A673 (cell line): ENCODE data around the gene PLCXD3. TPM values are rescaled to one million over a fixed set of nuclear protein-coding genes. Genes with fewer than 3 reads are reported as not detected.

Source experiments
- BruUV-seq: library from RNA; stranded (reverse); fragments of 400-500 nt; replicated peaks from 2 replicates; lab custom pipeline; 2021; lab: Mats Ljungman, UMichigan
- CTCF ChIA-PET: fragments of 300-600 bp; sonication (Branson Sonifier 250); formaldehyde crosslinking; loops from one replicate; lab custom pipeline; 2022; ENCODE audit warnings: antibody characterized with exemption; lab: Charles Lee
- POLR2A ChIA-PET: fragments of 300-600 bp; sonication (Branson Sonifier 250); formaldehyde crosslinking; loops from one replicate; lab custom pipeline; 2022; ENCODE audit warnings: antibody characterized with exemption; ENCODE audit not compliant: low non-redundant PET; lab: Charles Lee
- DNase-seq: peaks from one replicate; pipeline ENCODE4 v3.0.0-alpha.2; 2015; ENCODE audit warnings: low spot score
- H3K27ac ChIP-seq: fragments of 200-600 bp; sonication (generic); 2 replicates; pipeline ENCODE4 v1.5.1; 2016; ENCODE audit warnings: mixed run types, low read depth, mild to moderate bottlenecking, mixed read lengths, antibody characterized with exemption, low read length; ENCODE audit not compliant: poor library complexity, severe bottlenecking
- H3K27me3 ChIP-seq: fragments of 200-600 bp; sonication (generic); replicated peaks from 2 replicates; pipeline ENCODE4 v1.6.1; 2017; ENCODE audit warnings: mixed run types, low read depth, mild to moderate bottlenecking, mixed read lengths, antibody characterized with exemption, low read length; ENCODE audit not compliant: insufficient read depth, poor library complexity
- H3K36me3 ChIP-seq: fragments of 200-600 bp; sonication (generic); 2 replicates; pipeline ENCODE4 v1.6.1; 2016; ENCODE audit warnings: mixed run types, mild to moderate bottlenecking, mixed read lengths, antibody characterized with exemption, low read length; ENCODE audit not compliant: insufficient read depth, poor library complexity, severe bottlenecking
- H3K4me1 ChIP-seq: fragments of 200-600 bp; sonication (generic); 2 replicates; pipeline ENCODE4 v1.6.1; 2017; ENCODE audit warnings: mixed run types, mild to moderate bottlenecking, mixed read lengths, antibody characterized with exemption, low read length; ENCODE audit not compliant: insufficient read depth, poor library complexity, severe bottlenecking
- H3K4me3 ChIP-seq: fragments of 200-600 bp; sonication (generic); 2 replicates; pipeline ENCODE4 v1.5.1; 2016; ENCODE audit warnings: low read depth, mixed run types, mild to moderate bottlenecking, mixed read lengths, low read length; ENCODE audit not compliant: poor library complexity, severe bottlenecking
- H3K9me3 ChIP-seq: fragments of 200-600 bp; sonication (generic); 2 replicates; pipeline ENCODE4 v1.6.1; 2016; ENCODE audit warnings: mixed run types, low read depth, mild to moderate bottlenecking, mixed read lengths, antibody characterized with exemption, low read length; ENCODE audit not compliant: poor library complexity, severe bottlenecking
- EZH2 ChIP-seq: fragments of 200-600 bp; sonication (generic); IDR thresholded peaks from 2 replicates; pipeline ENCODE4 v1.6.1; 2017; ENCODE audit warnings: borderline replicate concordance, low read depth, mild to moderate bottlenecking, mixed read lengths, antibody characterized with exemption, low read length; ENCODE audit not compliant: poor library complexity, severe bottlenecking
- intact Hi-C: fragments of 100-400 bp; cut with micrococcal nuclease; formaldehyde crosslinking; loops from one replicate; pipeline ENCODE4 v1.10.0; 2022; ENCODE audit not compliant: unreplicated experiment
- total RNA-seq: library from RNA; stranded (reverse); gene quantifications from 2 replicates; pipeline ENCODE4 v1.2.3, GENCODE V29; 2021
- TF ChIP-seq, protein P1 (sequence below): fragments of 300-800, 200-600 bp; sonication (generic); conservative IDR thresholded peaks from 2 replicates; pipeline ENCODE4 v1.5.1; 2017; ENCODE audit warnings: low read depth, mild to moderate bottlenecking, antibody characterized with exemption, low read length, moderate library complexity, mixed read lengths

The PLCXD3 gene
- total RNA-seq, 1 experiment from 2014 or later, result 1.3 TPM

GRCh38 chr5:41368158-41368557, 142.2 kb downstream of the PLCXD3 start:
- CTCF ChIA-PET, result no interaction called here
- no TSS peak for BruUV-seq
- H3K36me3 ChIP-seq, result no peaks in the 10 kb centered on the region
- no peak overlapping the region for H3K4me3 ChIP-seq
- POLR2A ChIA-PET, result no interaction called here
- H3K9me3 ChIP-seq, result no peaks in the 10 kb centered on the region
- no peak overlapping the region for H3K27ac ChIP-seq
- no peak for DNase-seq
- no peaks in the 10 kb centered on the region for H3K27me3 ChIP-seq
- no peak for TF ChIP-seq EZH2
- TF ChIP-seq, protein P1, sequence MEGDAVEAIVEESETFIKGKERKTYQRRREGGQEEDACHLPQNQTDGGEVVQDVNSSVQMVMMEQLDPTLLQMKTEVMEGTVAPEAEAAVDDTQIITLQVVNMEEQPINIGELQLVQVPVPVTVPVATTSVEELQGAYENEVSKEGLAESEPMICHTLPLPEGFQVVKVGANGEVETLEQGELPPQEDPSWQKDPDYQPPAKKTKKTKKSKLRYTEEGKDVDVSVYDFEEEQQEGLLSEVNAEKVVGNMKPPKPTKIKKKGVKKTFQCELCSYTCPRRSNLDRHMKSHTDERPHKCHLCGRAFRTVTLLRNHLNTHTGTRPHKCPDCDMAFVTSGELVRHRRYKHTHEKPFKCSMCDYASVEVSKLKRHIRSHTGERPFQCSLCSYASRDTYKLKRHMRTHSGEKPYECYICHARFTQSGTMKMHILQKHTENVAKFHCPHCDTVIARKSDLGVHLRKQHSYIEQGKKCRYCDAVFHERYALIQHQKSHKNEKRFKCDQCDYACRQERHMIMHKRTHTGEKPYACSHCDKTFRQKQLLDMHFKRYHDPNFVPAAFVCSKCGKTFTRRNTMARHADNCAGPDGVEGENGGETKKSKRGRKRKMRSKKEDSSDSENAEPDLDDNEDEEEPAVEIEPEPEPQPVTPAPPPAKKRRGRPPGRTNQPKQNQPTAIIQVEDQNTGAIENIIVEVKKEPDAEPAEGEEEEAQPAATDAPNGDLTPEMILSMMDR, result no peak
- intact Hi-C loops, result no loop called here
- H3K4me1 ChIP-seq, result no peaks in the 10 kb centered on the region

DNA sequence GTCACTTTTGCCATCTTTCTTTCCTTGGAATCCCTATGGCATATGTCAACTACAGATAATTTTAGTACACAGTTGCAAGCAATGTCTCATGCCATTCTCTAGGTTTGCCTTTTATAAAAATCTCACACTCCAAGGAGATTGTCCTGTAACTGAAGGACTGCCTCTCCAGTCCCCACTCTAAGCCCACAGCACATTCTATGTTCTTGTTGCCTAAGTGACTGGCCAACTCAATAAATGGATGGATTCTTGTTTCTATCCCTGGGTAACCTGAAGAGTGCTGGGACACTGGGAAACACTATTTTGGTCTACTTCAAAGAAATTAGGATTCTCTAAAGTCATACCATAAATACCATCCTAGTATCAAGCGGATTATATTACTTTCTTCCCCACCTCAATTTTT, 145.0 kb downstream of the PLCXD3 start:
- Histone ChIP-seq H3K4me3 (no peak overlapping the region), H3K36me3 (no peaks in the 10 kb centered on the region), H3K27me3 (no peaks in the 10 kb centered on the region), H3K4me1 (no peaks in the 10 kb centered on the region), H3K27ac (no peak overlapping the region), H3K9me3 (no peaks in the 10 kb centered on the region)
- intact Hi-C loops, result no loop called here
- DNase-seq, result no peak
- no TSS peak for BruUV-seq
- CTCF ChIA-PET, result no interaction called here
- TF ChIP-seq, protein P1, result no peak
- no peak for TF ChIP-seq EZH2
- POLR2A ChIA-PET, result no interaction called here

DNA sequence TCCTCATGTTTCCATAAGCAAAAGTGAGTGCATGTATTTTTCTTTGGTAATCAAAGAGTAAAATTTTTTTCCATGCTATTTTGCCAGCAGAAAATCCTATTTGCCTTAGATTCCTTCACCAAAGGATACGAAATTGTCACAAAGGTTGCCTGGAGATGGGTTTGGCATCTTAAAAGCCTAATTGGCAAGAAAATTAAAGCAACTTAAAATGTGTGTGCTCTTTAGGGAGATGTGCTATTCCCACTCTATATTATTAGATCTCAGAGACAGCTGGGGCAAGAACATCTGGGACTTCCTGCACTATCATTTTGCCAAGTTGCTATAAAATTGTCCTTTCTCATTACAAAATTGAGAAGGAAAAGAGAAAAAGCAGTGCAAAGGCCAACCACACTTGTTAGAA, 146.1 kb downstream of the PLCXD3 start:
- Histone ChIP-seq H3K4me3 (no peak overlapping the region), H3K9me3 (no peaks in the 10 kb centered on the region), H3K27me3 (no peaks in the 10 kb centered on the region), H3K27ac (no peak overlapping the region), H3K4me1 (no peaks in the 10 kb centered on the region), H3K36me3 (no peaks in the 10 kb centered on the region)
- TF ChIP-seq, protein P1, result no peak
- no peak for TF ChIP-seq EZH2
- BruUV-seq, result no TSS peak
- intact Hi-C loops, result no loop called here
- POLR2A ChIA-PET, result interaction anchor here (0.5 kb wide), 1 partner anchor 103 kb away, joined by 6 read pairs; no protein-coding TSS in a partner anchor
- no peak for DNase-seq
- CTCF ChIA-PET, result no interaction called here
